Measurements from ENCODE around the gene CFD.
"Not testable (repeated sequence)": the region's sequence is repeated elsewhere in the genome, so short reads cannot be mapped to it uniquely, and the experiment has no call there.

The CFD gene

GRCh38 chr19:884420-885211, 25.2 kb downstream of the CFD start:
- intact Hi-C loops (cut with DNase I) = no loop called here
- no peak for DNase-seq

GRCh38 chr19:885536-886224, 26.2 kb downstream of the CFD start:
- no peak for DNase-seq
- intact Hi-C loops (cut with DNase I) = no loop called here

GRCh38 chr19:887072-887471, 27.6 kb downstream of the CFD start:
- intact Hi-C loops (cut with DNase I) = no loop called here
- peak in 8 of 10 donors; percentile 56 to 96 (median 79) for DNase-seq

- peak in 3 of 10 donors; percentile 38 to 81 (median 57) for DNase-seq
- intact Hi-C loops (cut with DNase I) = no loop called here
These were observed 28.1 kb downstream of the CFD start for GRCh38 chr19:887599-887998.

GRCh38 chr19:888581-889385, 29.3 kb downstream of the CFD start:
- no peak for DNase-seq
- intact Hi-C loops (cut with DNase I) = no loop called here

- intact Hi-C loops (cut with DNase I) = no loop called here
These were observed 30.3 kb downstream of the CFD start for GRCh38 chr19:889662-890295.

GRCh38 chr19:890831-891230, 31.4 kb downstream of the CFD start:
- intact Hi-C loops (cut with DNase I) = no loop called here
- no peak for DNase-seq

More at GRCh38 chr19:889662-890295, 30.3 kb downstream of the CFD start:
- no peak for DNase-seq

- intact Hi-C loops (cut with DNase I); DNase-seq: not testable (repeated sequence)
These were observed 32.1 kb downstream of the CFD start for GRCh38 chr19:891421-892200.

- intact Hi-C loops (cut with DNase I) = no loop called here
- no peak for DNase-seq
These were observed 32.9 kb downstream of the CFD start for GRCh38 chr19:892243-892893.

GRCh38 chr19:892894-893689, 33.6 kb downstream of the CFD start, which contains the start of the genes MED16 and RNU6-9:
Gene MED16 (minus strand): TSS chr19:893187. CDS start chr19:891131, 2,056 bp downstream.
Gene RNU6-9 (plus strand): TSS chr19:893484.
- peak; percentile 80 to 99 (median 89) for DNase-seq
- intact Hi-C loops (cut with DNase I) = no loop called here

GRCh38 chr19:896434-896833, 37.0 kb downstream of the CFD start:
- DNase-seq = no peak
- intact Hi-C loops (cut with DNase I) = no loop called here

GRCh38 chr19:896999-897398, 37.5 kb downstream of the CFD start:
- intact Hi-C loops (cut with DNase I) = no loop called here
- DNase-seq = no peak

- no peak for DNase-seq
- intact Hi-C loops (cut with DNase I) = no loop called here
These were observed 38.1 kb downstream of the CFD start for GRCh38 chr19:897442-898039.

- DNase-seq = peak; percentile 41 to 97 (median 84)
- intact Hi-C loops (cut with DNase I) = no loop called here
These were observed 39.2 kb downstream of the CFD start for GRCh38 chr19:898663-899062.

GRCh38 chr19:899336-900042, 40.0 kb downstream of the CFD start:
- intact Hi-C loops (cut with DNase I) = no loop called here
- DNase-seq = no peak

GRCh38 chr19:900043-900301, 40.5 kb downstream of the CFD start:
- intact Hi-C loops (cut with DNase I) = no loop called here

GRCh38 chr19:900302-901111, 41.0 kb downstream of the CFD start:
- intact Hi-C loops (cut with DNase I) = no loop called here
- no peak for DNase-seq

More at GRCh38 chr19:900043-900301, 40.5 kb downstream of the CFD start:
- no peak for DNase-seq

Measured in posterior cingulate gyrus (tissue), 11 donors.